Stimulated activated CD4-positive, alpha-beta T cell treated with anti-CD3 and anti-CD28 coated beads, Interleukin-1b, Interleukin-23, amount 100 ng/mL, for 1 hour (primary cell): ENCODE results near the gene SAMD11.

Experiments
- DNase-seq, 2 donors: peaks; one replicate each; pipeline ENCODE4 v3.0.0-alpha.2; 2020; ENCODE audit warnings: low read depth in 2 of 2

SAMD11 gene

DNA sequence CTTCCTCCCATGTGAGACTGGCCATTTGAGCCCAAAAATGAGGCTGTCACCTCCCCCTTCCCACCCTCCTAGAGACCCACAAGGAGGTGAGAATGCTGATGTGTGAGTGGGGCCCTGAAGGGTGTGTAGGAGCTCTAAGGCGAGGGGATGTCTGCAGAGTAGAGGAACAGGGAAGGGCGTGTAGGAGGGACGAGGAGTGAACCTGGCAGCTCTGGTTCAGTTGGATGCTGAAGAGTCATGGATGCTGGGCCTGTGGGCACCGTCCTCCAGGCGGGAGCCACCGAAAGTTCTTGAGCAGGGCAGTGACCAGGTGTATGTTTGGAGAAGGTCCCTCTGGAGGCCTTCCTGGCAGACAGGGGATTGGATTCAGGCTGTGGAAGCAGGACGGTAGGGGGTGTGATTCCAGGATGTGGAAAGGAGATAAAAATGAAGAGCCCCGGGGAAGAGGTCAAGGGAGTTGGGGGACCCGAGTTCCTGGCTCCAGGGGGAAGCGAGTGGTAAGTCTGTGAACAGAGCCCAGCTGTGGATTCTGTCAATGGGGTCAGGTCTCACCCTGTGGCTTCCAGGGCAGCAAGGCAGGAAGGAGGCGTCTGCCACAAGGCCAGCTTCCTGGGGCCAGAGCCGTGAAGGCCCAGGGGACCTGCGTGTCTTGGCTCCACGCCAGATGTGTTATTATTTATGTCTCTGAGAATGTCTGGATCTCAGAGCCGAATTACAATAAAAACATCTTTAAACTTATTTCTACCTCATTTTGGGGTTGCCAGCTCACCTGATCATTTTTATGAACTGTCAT lies 7.9 kb downstream of the SAMD11 start:
- no peak for DNase-seq

DNA sequence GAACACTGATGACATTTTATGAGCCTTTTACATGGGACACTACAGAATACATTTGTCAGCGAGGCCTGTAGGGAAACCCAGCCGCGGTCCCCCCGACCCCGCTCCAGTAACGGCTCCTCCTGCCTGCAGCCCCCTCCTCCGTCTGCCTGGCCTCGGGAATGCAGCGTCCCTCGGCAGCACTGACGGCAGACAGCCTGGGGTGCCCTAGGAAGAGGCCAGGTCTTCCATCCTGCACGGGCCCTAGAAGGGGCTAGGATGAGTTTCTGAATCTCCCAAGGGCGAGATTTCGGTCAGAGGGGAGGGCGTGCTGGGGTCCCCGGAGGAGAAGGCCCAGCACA lies 8.4 kb downstream of the SAMD11 start:
- DNase-seq = no peak

DNA sequence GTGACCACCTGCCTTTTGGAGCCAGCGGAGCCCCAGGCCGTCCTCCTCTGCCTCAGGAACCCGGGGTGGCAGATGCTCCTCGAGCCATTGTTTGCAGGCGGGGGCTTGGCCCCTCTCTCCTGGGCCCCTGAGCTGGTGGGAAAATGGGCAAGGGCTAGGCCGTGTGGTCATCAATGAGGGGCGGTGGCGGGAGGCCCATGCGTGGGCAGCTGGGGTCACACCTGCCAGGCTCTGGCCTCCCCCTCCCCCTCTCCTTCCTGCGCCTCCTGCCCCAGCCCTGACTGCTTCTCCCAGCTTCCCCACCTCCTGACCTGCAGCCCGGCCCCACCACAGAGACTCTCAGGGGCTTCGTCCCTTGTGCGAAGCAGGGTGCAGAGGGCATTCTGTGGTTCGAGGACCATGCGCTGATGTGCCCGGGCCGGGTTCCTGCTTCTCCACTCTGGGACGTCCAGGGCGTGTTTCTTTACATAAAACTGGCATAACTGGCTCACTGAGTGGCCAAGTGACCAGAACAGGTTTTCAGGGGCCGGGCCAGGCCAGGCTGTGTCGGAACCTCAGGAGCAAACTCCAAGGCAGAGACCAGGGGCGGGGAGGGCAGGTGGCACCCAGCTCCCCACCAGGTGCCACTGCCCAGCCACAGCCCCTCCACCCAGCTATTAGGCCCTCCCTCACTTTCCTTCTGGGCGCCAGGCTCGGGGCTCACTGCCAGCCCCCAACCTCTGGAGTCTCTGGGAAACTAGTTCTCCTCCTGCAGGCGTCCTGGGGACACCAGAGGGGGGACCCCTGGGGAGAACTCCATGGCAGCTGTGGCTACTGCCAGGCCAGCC lies 9.3 kb downstream of the SAMD11 start:
- DNase-seq = no peak

DNA sequence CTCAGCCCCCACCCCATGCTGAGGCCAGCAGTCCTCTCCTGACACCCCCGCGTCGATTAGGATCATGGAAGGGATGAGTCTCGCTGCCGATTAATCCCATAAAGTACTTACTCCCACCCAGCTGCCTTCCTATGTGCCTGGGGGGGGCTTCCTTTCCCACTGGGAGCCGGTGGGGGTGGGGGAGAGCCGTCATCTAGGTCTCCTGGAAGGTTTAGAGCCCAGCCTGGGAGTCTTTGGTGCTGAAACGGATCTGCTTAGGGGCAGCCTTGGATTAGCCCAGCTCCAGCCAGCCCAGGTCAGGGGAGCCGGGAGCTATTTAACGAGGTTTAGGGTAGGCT lies 9.8 kb downstream of the SAMD11 start:
- no peak for DNase-seq

DNA sequence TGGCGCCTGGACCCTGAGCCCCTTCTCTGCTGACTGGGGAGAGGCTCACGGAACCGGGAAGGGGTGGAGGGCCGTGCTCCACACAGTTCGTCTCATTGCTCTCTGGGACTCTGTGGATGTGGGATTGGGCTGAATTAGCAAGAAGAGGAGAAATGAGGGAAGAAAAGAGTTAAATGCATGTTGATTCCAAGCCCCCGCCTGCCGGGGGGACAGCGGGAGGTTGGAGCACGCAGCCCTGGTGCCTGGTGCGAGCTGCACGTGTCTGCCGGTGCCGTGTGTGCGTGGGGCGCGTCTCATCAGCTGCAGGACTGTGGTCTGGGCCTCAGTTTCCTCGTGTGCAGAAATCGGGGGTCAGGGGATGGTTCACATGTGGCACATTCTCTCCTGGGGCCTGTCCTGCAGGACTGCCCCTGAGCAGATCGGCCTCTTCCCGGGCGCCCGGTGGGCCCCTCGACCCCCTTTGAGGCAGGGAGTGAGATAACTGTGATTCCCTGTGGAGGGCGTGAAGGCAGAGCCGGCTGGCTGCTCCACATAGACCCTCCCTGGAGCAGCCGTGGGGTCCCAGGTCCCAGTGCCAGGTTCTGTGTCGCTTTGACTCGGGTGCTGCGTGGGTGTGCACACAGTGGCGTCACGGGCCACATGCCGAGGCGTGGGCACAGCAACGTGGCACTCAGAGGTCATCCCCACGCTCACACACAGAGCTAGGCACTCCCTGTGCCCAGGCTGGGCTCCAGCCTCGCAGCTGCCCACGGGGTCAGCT lies 11.4 kb downstream of the SAMD11 start:
- no peak for DNase-seq

DNA sequence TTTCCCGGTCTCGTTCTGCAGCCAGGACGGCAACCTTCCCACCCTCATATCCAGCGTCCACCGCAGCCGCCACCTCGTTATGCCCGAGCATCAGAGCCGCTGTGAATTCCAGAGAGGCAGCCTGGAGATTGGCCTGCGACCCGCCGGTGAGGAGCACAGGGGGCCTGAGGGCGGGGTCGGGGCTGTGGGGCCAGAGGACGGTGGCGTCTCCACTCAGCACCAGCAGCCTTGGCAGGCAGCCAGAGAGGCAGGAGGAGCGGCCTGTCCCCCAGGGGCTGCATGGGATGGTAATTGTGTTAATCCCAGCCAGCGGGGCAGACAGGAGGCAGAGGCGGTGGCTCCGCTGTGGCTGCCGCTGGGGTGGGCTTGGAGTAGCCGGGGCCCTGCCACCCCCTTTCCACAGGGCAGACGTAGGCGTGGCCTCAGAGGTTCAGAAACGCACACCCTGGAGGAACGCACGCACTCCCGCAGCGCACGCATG lies 12.1 kb downstream of the SAMD11 start:
- DNase-seq = no peak

DNA sequence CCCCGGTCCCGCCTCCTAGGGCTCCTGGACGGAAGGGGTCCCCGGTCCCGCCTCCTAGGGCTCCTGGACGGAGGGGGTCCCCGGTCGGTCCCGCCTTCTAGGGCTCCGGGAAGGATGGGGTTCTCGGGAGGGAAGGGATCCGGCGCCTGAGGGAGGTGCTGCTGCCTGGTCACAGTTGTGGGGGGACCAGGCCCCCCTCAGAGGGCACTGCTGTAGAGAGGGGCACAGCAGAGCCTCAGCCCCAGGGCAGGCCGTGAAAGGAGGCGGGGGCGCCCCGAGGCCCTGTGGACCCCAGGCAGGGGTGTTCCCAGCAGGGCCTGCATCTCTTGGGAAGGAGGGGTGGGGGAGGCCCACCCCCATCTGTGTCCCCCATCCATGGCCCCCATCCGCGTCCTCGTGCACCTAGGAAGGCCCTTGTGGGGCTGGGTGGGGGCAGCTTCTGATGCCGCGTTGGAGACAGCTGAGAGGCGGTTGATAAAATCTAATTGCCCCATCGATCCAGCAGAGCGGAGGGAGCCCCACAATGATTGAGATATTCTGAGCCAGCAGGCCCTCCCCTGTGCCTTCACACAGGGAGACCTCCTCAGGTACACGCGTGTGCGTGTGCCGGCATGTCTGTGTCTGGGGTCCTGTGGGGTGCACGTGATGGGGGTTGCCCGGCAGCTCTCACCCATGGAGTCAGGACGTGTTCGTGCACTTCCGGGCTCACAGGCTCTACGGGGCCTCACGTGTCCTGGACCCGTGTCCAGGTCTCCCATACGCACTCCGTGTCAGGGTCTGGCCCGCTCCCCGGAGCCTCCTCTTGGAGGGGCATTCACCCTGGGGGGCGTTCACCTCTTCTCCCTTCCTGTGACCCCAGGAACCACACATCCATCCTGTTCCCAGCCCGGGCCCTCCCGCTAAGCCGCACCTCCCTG lies 12.9 kb downstream of the SAMD11 start:
- no peak for DNase-seq

DNA sequence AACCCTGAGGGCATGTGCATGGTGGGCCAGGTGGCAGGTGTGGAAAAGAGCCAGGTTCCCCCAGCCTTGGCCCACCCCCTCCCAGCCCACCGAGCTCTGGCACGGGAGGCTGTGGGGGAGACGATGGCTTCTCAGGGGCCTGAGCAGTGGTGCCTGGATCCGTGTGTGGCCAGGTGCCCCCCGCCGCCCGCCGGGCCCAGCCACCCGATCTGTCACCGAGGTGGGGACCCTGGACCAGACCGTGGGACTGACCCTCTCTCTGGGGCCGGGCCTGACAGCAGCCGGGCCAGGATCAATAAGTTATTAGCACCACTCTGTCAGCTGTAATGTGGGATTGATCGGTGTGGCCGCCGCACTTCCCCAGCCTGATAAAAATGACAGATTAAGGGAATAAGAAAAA lies 13.8 kb downstream of the SAMD11 start:
- no peak for DNase-seq

DNA sequence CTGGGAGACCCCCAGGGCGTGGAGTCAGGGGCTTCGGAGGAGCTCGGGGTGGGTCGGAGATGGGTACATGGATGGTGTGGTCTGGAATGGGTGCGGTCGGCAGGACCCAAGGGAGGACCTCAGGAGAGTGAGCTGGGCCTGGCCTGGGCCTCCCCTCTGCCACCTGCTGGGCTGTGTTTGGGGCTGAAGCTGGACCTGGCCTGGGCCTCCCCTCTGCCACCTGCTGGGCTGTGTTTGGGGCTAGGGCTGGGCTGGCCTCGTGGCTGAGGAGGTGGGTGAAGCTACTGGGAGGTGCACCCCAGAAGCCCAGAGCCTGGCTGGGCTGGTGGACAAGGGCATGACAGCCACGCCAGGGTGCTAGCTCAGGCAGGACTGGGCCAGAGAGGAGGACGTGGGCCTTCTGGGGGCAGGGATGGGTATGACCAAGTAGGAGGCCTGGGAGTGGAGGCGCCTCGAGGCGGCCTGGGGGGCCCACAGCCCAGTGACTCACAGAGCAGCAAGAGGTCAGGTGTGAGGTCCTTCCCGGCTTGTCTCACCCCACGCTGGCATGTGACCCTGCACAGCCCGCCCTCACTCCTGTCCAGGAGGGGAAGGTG lies 14.5 kb downstream of the SAMD11 start:
- no peak for DNase-seq

DNA sequence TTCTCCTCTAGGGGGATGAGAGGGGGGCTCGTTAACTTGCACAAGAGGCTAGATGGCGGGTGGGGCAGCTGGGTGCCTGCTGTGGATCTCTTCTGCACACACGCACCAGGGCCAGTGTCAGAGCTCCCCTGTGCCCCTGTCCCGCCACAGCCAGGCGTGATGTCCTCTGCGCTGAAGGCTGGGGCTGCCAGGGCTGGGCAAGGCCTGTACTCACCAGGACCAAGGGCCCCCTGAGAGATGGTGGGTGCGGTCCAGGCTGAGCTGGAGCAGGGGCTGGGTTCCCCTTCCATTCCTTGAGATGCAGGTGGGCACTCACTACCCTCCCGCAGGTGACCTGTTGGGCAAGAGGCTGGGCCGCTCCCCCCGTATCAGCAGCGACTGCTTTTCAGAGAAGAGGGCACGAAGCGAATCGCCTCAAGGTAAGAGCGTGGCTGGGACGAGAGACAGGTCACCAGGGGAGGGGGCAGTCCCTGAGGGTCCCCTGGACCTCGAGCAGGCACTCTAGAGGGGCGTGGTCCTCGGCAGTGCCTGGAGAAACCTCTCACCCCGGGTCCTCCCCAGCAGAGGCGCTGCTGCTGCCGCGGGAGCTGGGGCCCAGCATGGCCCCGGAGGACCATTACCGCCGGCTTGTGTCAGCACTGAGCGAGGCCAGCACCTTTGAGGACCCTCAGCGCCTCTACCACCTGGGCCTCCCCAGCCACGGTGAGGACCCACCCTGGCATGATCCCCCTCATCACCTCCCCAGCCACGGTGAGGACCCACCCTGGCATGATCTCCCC lies 15.2 kb downstream of the SAMD11 start:
- no peak for DNase-seq

DNA sequence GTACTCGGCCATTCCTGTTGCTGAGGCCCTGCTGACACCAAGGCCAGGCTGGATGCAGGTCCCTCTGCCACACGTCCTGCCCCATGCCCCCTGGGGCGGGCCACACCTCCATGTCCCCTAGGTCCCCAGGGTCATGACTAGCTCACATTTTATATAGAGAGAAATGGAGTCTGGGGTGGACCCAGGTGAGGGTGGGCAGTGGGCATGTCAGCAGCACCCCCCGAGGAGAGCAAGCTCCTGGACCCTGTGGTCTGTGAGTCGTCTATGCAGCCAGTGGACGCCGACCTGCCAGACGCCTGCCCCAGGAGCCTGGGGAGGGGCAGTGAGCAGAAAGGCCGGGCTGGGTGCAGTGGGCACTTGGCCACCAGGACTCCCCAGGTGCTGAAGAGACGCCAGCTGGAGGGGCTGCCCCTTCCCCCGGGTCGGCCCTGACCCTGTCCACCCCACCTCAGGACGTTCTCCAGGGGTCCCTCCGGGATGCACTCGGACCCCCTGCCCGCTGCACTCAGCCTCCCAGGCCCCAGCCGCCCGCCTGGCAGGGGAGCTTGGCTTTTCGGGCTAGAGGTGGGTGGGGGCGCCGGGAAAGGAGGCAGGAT lies 15.9 kb downstream of the SAMD11 start:
- no peak for DNase-seq

DNA sequence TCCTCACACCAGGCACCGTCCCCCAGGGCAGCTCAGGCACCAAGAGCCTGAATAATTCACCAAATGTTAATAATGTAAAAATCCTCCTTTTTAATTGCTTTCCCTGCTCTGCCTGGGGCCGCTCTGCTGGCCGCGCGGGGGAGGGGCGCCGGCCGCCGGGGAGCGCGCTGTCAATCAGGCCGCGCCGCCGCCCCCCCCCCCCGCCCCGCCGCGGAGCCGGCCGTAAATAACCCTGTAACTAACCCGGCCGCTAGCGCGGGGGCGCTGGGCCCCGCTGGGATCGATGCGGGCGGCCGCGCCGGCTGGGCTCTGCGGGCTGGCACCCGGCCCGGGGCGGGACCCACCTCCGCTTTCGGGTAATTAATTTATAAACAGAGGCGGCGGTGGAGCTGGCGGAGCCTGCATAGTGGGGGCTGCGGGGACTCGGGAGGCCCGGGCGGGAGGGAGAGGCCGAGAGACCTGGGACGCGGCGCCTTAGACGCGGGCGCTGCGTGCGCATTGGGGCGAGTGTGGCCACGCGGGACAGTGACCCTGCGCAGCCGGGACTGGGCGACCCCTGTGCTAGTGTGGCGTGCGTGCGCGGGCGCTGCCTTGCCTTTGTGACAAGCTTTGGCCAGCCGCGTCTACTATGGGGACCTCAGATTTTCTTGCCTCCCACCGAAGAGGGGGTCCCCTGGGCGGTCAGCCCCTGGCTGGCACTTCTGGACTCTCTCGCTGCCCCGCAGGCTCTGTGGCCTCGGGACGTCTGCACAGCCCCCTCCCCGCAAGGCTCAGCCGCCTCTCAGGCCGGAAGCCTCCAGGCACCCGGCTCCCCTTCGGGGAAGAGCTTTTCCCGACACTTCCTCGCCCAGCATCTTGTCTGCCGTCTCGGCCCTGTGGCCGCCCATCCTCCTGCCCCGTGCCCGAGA lies 16.6 kb downstream of the SAMD11 start:
- DNase-seq = no peak

DNA sequence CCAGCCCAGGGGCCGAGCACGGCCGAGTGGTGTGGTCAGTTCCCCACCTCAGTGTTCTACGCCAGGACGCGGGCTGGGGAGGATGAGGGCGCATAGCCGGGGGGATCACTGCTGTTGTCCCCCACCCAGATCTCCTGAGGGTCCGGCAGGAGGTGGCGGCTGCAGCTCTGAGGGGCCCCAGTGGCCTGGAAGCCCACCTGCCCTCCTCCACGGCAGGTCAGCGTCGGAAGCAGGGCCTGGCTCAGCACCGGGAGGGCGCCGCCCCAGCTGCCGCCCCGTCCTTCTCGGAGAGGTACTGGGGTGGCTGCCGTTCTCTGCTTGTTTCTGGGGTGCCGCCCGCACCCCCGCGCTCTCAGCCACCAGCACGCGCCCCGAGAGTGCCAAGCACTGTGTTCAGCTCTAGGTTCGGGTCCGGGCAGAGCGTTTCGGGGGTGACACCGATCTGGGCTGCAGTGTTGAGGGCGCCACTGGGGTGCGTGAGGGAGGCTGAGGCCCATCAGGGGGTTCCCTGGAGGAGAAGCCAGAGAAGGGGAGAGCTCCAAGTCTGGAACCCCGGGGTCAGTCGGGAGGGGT lies 17.4 kb downstream of the SAMD11 start:
- no peak for DNase-seq

DNA sequence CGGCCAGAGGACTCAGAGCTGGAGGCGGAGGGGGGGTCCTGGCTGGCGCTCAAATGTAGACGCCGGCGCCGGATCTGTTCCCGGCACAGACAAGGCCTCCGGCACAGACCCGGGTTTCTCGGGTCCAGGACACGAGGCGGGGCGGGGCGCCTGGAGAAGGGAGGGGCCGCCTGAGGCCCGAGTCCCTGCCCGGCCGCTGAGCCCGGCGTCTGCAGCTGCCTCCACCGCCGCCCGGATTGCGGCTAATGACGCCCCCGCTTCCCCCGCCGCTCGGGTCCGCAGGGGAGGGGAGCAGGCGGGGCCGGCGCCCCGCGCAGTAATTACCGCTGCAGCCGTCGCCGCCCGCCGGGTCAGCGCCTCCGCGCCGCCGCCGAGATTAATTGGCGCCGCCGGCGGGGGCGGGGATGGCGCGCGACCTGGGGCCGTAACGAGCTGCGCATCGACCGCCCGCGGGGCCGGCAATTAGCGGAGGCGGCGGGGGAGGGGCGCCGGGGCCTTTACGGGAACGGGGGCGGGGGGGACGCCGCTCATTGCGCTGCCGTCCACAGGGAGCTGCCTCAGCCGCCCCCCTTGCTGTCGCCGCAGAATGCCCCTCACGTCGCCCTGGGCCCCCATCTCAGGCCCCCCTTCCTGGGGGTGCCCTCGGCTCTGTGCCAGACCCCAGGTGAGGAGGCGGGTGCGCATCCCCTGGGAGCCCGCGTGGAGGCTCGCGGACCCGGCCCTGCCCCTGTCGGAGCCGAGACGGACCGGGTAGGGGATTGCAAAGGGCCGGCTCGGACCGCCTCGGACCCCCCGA lies 18.1 kb downstream of the SAMD11 start:
- DNase-seq = no peak

DNA sequence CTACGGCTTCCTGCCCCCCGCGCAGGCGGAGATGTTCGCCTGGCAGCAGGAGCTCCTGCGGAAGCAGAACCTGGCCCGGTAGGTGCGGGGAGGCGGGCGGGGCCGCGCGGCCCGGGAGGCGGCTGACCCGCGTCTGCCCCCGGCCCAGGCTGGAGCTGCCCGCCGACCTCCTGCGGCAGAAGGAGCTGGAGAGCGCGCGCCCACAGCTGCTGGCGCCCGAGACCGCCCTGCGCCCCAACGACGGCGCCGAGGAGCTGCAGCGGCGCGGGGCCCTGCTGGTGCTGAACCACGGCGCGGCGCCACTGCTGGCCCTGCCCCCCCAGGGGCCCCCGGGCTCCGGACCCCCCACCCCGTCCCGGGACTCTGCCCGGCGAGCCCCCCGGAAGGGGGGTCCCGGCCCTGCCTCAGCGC lies 18.7 kb downstream of the SAMD11 start:
- DNase-seq = no peak

DNA sequence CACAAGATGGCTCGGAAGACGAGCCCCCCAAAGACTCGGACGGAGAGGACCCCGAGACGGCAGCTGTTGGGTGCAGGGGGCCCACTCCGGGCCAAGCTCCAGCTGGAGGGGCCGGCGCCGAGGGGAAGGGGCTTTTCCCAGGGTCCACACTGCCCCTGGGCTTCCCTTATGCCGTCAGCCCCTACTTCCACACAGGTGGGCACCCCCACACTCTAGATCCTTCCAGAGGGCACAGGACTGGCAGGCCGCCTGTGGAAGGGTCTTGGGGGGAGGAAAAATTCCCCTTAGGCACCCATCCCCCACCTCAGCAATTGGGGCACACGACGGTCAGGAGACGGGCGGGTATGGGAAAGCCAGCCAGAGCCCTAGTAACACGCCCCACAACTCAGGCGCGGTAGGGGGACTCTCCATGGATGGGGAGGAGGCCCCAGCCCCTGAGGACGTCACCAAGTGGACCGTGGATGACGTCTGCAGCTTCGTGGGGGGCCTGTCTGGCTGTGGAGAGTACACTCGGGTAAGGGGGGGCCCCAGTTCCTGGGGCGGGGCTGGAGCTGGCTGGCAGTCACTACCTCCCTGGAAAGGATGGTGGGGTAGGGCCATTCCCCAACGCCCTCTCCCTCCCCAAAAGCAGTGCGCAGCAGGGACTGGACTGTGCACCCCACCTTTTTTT lies 19.3 kb downstream of the SAMD11 start:
- no peak for DNase-seq
